ENCODE measurements around the gene SDF2L1.

DNA sequence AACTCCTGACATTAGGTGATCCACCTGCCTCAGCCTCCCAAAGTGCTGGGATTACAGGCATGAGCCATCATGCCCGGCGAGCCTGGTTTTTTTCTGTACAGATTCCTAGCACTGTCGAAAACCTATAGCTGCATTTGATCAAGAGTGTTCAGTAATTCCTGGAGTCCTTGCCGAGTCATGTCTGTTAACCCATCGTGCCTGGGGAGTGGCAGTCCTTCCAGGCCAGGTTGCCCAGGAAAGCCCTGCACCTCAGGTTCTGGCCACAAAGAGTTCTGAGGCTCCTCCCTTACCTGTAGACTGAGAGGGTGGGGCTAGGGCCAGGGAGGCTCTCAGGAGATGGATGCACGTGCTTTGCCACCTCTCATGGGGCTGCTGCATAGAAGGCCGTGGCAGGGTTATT, 29.2 kb upstream of the SDF2L1 start:
- TF ChIP-seq, protein P1, sequence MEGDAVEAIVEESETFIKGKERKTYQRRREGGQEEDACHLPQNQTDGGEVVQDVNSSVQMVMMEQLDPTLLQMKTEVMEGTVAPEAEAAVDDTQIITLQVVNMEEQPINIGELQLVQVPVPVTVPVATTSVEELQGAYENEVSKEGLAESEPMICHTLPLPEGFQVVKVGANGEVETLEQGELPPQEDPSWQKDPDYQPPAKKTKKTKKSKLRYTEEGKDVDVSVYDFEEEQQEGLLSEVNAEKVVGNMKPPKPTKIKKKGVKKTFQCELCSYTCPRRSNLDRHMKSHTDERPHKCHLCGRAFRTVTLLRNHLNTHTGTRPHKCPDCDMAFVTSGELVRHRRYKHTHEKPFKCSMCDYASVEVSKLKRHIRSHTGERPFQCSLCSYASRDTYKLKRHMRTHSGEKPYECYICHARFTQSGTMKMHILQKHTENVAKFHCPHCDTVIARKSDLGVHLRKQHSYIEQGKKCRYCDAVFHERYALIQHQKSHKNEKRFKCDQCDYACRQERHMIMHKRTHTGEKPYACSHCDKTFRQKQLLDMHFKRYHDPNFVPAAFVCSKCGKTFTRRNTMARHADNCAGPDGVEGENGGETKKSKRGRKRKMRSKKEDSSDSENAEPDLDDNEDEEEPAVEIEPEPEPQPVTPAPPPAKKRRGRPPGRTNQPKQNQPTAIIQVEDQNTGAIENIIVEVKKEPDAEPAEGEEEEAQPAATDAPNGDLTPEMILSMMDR (IDR thresholded peaks at IDR 0.05; ENCODE audit: low read length) = no peak
- no peak for TF ChIP-seq EZH2 (IDR thresholded peaks at IDR 0.05; ENCODE audit: borderline replicate concordance, low read length)

Data from OCI-LY1 (cell line).